Amygdala (tissue), 56 donors: ENCODE results near the gene HSD11B1L.

ENCODE experiments used
- DNase-seq, 56 donors: peaks; one replicate each; lab custom pipeline; 2025; lab: John Stamatoyannopoulos, UW

HSD11B1L gene

GRCh38 chr19:5680437-5681368, at the start of gene HSD11B1L, which contains the start of gene MICOS13:
TSS of gene HSD11B1L (plus strand) at chr19:5681027. CDS start at chr19:5684833, 3,806 bp downstream.
TSS of gene MICOS13 (minus strand) at chr19:5680516. CDS start at chr19:5680486, 30 bp downstream.
- DNase-seq, result peak; percentile 77 to 100 (median 99)

DNA sequence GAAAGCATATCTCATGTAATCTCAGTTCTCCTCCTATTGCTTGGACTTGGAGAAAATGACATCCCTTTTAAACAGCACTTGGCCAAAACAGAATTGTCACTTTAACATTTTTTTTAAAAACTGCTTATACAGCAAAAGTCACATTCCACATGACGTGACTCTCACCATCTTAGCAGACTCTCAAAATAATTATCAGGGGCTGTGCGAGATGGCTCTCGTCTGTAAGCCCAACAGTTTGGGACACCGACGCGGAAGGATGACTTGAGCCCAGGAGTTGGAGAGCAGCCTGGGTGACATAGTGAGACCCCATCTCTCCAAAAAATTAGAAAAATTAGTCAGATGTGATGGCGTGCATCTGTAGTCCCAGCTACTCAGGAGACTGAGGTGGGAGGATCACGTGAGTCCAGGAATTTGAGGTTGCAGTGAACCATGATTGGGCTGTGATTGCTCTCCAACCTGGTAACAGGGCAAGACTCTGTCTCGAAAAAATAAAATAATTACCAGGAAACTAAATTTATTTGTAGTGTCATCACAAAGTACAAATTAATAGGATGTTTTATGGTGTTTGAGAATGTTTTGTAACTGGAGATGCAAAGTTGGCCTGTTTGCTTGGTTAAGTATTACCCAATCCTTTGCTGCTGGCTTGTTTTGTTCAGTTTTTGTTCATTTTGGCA, 49.1 kb upstream of the HSD11B1L start:
- no peak for DNase-seq

GRCh38 chr19:5632241-5632612, 48.6 kb upstream of the HSD11B1L start:
- no peak for DNase-seq

DNA sequence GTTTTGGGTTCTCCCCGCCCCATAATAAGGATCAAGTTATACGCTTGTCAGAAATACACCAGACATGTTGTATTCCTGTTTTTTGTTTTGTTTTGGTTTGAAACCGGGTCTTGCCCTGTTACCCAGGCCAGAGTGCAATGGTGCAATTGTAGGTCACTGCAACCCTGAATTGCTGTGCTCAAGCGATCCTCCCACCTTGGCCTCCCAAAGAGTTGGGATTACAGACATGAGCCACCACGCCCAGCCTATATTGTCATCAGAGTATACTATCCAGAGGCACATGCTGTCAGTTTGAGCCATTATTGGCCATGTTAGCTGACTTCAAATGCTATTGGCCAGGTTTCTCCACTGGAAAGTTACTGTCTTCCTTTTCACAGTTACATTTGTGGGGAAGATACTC, 48.2 kb upstream of the HSD11B1L start:
- no peak for DNase-seq

- DNase-seq, result no peak
These were observed 45.4 kb upstream of the HSD11B1L start for GRCh38 chr19:5635427-5635826.

DNA sequence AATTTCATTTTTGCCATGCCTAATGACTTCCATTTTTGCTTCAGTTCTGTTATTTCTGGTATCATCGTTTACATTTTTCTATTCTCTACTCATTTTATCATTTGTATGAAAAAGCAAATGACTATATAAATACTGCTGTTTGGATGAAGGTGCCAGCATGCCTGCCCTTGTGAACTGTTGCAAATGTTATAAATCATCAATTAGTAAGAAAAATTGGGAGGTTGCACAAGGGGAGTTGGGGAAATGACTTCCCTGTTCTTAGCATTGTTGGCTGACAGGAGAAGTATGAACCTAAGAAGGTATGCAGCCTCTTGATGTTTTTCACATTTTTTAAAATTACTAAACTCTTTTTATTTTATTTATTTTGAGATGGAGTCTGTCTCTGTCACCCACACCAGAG, 42.9 kb upstream of the HSD11B1L start:
- DNase-seq, result no peak

DNA sequence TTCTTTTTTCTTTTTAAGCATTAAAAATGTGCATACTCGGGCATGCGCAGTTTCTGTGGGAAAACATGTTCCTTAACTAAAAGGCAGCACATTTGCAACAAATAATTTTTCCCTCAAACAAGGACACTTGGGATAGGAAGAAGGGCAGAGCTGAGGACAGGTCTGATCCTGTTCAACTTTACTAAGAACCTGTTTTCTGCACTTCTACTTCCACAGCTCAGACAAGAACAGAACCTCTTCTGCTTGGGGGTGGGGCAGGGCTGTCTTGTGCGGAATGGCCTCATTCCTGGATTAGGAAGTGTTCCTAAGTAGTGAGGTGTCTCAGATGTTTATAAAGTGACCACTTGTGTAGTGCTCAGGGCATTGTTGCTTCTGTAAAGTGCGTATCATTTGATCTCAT, 39.7 kb upstream of the HSD11B1L start:
- no peak for DNase-seq

- DNase-seq, result no peak
These were observed 38.6 kb upstream of the HSD11B1L start for GRCh38 chr19:5642204-5642603.

DNA sequence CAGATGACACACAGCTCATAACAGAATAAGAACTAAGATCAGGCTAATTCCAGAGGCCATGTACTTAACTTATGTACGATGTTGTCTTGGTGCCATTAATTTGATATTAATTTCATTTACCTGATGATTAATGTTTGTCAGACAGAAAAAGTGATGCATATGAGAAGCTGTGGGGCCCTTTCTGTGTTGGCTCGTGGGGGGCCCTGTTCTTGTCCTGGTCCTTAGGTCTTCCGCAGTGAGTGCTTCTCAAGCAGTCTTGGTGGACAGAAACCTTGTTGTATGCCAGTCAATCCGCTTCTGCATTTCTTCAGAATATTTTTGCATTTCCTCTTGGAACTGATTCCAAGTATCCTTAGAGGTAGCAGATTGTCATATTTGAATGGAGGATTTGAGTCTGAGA, 37.8 kb upstream of the HSD11B1L start:
- no peak for DNase-seq

GRCh38 chr19:5644037-5644436, 36.8 kb upstream of the HSD11B1L start:
- DNase-seq, result no peak

- DNase-seq, result no peak
These were observed 35.4 kb upstream of the HSD11B1L start for GRCh38 chr19:5645409-5645808.

- no peak for DNase-seq
These were observed 34.1 kb upstream of the HSD11B1L start for GRCh38 chr19:5646703-5647102.

DNA sequence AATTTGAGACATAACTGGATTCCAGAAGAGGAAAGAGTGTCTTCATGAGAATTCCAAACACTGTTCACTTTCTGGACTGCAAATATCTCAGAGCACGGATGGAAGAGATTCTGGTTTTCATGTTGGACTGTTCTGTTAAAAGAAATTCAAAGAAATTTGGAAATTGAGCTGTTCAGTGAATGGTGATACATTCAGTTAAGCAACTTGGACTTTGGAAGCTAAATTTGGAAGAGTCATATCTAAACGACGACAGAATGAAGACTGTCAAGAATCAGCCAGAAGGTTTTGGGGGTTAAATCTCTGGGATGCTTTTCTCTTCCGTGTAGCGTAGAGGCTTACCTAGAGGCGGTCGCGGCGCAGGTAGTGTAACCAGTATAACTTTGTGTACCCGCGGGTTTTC, 32.4 kb upstream of the HSD11B1L start:
- no peak for DNase-seq

DNA sequence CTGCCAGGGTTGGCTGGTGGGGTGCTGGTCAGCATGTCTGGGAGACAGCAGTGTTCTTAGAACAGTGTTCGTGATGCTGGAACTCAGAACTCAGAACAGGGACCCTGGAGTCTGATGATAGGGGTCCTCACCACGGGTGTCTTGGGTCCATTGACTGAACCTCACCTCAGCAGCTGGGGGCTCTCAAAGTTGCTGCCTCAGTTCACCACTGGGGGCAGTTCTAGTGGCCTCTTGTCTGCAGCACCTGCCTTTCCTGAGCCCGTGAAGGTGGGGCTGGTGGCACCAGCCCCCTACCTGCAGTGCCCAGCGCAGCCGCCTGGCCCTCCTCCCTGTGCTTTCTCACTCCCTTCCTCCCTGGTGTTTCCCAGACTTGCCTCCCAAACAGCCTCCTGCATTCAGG, 29.5 kb upstream of the HSD11B1L start:
- DNase-seq, result no peak

DNA sequence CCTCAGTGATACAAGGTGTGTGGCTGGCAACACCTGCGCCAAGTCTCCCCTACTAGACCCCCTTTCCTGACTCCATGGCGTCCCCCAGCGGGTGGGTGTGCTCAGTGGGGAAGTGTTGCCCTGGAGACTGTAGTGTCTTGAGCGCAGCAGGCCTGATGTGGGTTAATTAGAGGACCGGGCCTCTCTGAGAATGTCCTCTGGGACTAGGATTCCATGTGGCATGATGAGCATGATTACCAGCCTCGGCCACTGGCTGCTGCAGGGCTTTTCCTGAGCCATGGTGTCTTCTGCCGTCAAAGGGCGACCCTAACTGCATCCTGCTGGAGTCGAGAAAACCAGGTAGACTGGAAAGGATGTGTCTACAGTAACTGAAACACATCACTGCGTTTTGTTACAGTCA, 28.6 kb upstream of the HSD11B1L start:
- no peak for DNase-seq

GRCh38 chr19:5654931-5655330, 25.9 kb upstream of the HSD11B1L start:
- no peak for DNase-seq

DNA sequence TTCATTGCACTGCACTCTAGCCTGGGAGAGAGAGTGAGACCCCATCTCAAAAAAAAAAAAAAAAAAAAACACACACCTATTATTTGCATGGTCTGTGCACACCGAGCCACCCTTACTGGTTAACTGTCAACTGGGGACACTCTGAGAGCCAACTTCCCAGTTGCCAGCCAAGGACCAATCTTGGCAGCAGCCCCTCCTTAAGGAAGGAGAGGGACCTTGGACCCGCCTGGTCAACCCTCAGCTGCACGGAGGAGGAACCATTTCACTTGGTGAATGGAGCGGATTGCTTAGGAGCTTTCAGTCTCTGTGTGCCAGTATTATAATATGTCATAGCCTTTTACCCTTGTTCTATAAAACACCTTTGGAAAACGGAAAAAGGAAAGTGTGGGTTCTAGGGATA, 25.4 kb upstream of the HSD11B1L start:
- no peak for DNase-seq

DNA sequence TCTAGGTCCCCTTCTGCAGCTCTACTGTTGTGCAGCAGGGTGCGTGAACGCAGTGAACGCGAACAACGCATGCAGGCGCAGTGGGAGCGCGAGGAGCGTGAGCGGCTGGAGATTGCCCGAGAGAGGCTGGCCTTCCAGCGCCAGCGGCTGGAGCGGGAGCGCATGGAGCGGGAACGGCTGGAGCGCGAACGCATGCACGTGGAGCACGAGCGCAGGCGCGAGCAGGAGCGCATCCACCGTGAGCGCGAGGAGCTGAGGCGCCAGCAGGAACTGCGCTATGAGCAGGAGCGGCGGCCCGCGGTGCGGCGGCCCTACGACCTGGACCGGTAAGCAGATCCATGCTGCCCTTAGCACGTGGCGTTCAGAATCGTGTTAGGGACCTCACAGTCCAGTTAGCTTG, 19.3 kb upstream of the HSD11B1L start:
- DNase-seq, result no peak

DNA sequence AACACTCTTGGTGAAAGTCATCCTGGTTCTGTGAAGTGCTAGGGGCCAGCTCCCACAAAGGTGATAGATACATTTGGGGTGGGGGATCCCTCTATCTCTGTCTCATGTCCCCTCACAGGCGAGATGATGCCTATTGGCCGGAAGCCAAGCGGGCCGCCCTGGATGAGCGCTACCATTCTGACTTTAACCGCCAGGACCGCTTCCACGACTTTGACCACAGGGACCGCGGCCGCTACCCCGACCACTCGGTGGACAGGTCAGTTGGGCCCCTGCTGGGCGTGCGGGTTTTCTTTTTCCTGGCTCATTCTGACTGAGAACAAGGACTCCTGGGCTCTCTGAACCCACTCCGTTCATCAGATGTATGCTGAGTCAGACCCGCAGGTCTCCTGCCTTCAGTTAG, 16.9 kb upstream of the HSD11B1L start:
- DNase-seq, result no peak

DNA sequence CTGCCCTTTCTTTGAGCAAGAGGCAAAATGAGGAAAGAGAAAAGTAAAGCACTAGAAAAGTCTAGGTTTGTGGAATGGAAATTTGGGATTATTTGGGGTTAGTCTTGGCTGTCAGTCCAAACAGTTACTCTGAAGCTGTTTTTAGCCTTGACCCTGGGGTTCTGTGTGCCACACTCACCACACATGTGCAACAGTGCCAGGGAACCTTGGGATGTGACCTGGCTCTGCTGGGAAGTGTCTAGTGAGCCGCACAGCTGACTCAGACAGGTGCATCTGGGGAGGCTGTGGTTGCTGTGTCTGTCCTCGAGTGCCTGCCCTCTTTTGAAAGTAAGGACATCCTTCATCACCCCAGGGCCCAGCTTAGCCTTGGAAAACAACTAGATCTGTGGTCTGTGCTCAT, 16.3 kb upstream of the HSD11B1L start:
- no peak for DNase-seq

- no peak for DNase-seq
These were observed 14.9 kb upstream of the HSD11B1L start for GRCh38 chr19:5665781-5666513.
